Sigmoid colon (tissue), 7 donors: ENCODE measurements around the gene MSH4. TPM values are rescaled to one million over a fixed set of nuclear protein-coding genes. Genes with fewer than 3 reads are reported as not detected.

ENCODE experiments used
- DNase-seq: peaks from one replicate; pipeline ENCODE4 v3.0.0-alpha.2; 2019
- H3K27ac ChIP-seq, 4 donors: fragments of 200-600 bp; sonication (generic); one replicate each; pipeline ENCODE4 v1.5.1; 2016 to 2019; ENCODE audit warnings: mild to moderate bottlenecking in 1 of 4
- H3K27me3 ChIP-seq, 3 donors: fragments of 200-600 bp; sonication (generic); one replicate each; pipeline ENCODE4 v1.5.1; 2019; ENCODE audit warnings: mild to moderate bottlenecking in 1 of 3
- H3K36me3 ChIP-seq, 4 donors: fragments of 200-600 bp; sonication (generic); one replicate each; pipeline ENCODE4 v1.5.1; 2016 to 2019
- H3K4me1 ChIP-seq, 4 donors: fragments of 200-600 bp; sonication (generic); one replicate each; pipeline ENCODE4 v1.5.1; 2017 to 2019
- H3K4me3 ChIP-seq, 4 donors: fragments of 200-600 bp; sonication (generic); one replicate each; pipeline ENCODE4 v1.5.1; 2017 to 2019; ENCODE audit warnings: mild to moderate bottlenecking in 2 of 4, moderate library complexity in 1 of 4
- H3K9me3 ChIP-seq, 4 donors: fragments of 200-600 bp in 3 of 4; sonication (generic) in 3 of 4; one replicate each; pipeline versions ENCODE4 v1.5.1 to v1.6.1; 2013 to 2019
- CTCF ChIP-seq, 4 experiments: fragments of 450-650 bp in 3 of 4; fragments of 200-600 bp in 1 of 4; IDR thresholded peaks; one replicate each; pipeline ENCODE4 v1.5.1; 2016 to 2019; ENCODE audit warnings: antibody characterized with exemption in 4 of 4, mild to moderate bottlenecking in 3 of 4, moderate library complexity in 2 of 4
- EP300 ChIP-seq, 4 donors: sonication (generic); formaldehyde crosslinking; IDR thresholded peaks; one replicate each; pipeline ENCODE4 v1.6.1; 2017; ENCODE audit warnings: antibody characterized with exemption in 4 of 4
- POLR2A ChIP-seq, 2 donors: fragments of 450-650 bp; IDR thresholded peaks; one replicate each; pipeline ENCODE4 v1.6.1; 2016; ENCODE audit warnings: antibody characterized with exemption in 2 of 2, mild to moderate bottlenecking in 2 of 2, moderate library complexity in 2 of 2
- POLR2AphosphoS5 ChIP-seq, 4 donors: sonication (generic); formaldehyde crosslinking; IDR thresholded peaks; one replicate each; pipeline ENCODE4 v1.6.1; 2017; ENCODE audit warnings: antibody characterized with exemption in 4 of 4
- WGBS, 2 donors: extraction: QIAGEN DNeasy Blood & Tissue Kit; methylation state at CpG; one replicate each; pipeline ENCODE4 v1.1.7; 2013; 5-methylcytosine and 5-hydroxymethylcytosine counted together
- intact Hi-C: fragments of 100-400 bp; cut with DNase I; formaldehyde crosslinking; loops from one replicate; pipeline ENCODE4 v1.15.1; 2023
- polyA plus RNA-seq, 3 donors: library from polyadenylated mRNA; stranded (reverse); fragments of 200-250 nt; gene quantifications; one replicate each; pipeline ENCODE4 v1.2.3, GENCODE V29; 2013
- total RNA-seq, 4 donors: library from RNA; depleted of rRNA; stranded (reverse); fragments of >200 nt; gene quantifications; one replicate each; pipeline ENCODE4 v1.1.0, GENCODE V29; 2016
- donor health status: healthy with polysubstance abuse.
- donor health status: Bipolar disorder and iron deficiency.
- donor health status: healthy.

Gene MSH4
- total and polyA plus RNA-seq, 7 donors, result 0.07 to 0.71 (median 0.53) TPM; not detected in 3

GRCh38 chr1:75855734-75856133 is 59.1 kb downstream of the MSH4 start:
- no peak for TF ChIP-seq EP300 (IDR thresholded peaks at IDR 0.05)
- TF ChIP-seq CTCF (IDR thresholded peaks at IDR 0.05), result no peak
- TF ChIP-seq POLR2A (IDR thresholded peaks at IDR 0.05), result no peak
- no peak overlapping the region for H3K4me3 ChIP-seq
- no peak for DNase-seq
- H3K4me1 ChIP-seq, result no peaks in the 10 kb centered on the region
- H3K27me3 ChIP-seq, result no peaks in the 10 kb centered on the region
- no peaks in the 10 kb centered on the region for H3K9me3 ChIP-seq
- intact Hi-C loops, result no loop called here
- H3K27ac ChIP-seq, result no peak overlapping the region
- H3K36me3 ChIP-seq, result no peaks in the 10 kb centered on the region

GRCh38 chr1:75861831-75862230 is 65.1 kb downstream of the MSH4 start:
- no peak for DNase-seq
- intact Hi-C loops, result no loop called here
- TF ChIP-seq EP300 (IDR thresholded peaks at IDR 0.05) (no peak), CTCF (IDR thresholded peaks at IDR 0.05) (no peak), POLR2A (IDR thresholded peaks at IDR 0.05) (no peak), POLR2AphosphoS5 (IDR thresholded peaks at IDR 0.05) (no peak)
- H3K27ac ChIP-seq, result no peak overlapping the region
- no peaks in the 10 kb centered on the region for H3K27me3 ChIP-seq
- no peaks in the 10 kb centered on the region for H3K4me1 ChIP-seq
- no peak overlapping the region for H3K4me3 ChIP-seq
- H3K36me3 ChIP-seq, result no peaks in the 10 kb centered on the region
- 74 to 76% methylated on average over 6 of the region's 6 CpGs for WGBS, 2 donors
- H3K9me3 ChIP-seq, result no peaks in the 10 kb centered on the region

- Histone ChIP-seq H3K4me3 (no peak overlapping the region), H3K9me3 (no peaks in the 10 kb centered on the region), H3K27ac (no peak overlapping the region), H3K4me1 (no peaks in the 10 kb centered on the region), H3K27me3 (no peaks in the 10 kb centered on the region), H3K36me3 (no peaks in the 10 kb centered on the region)
- TF ChIP-seq CTCF (IDR thresholded peaks at IDR 0.05), result no peak
- TF ChIP-seq EP300 (IDR thresholded peaks at IDR 0.05), result no peak
- WGBS, 2 donors, result 26 to 60% methylated on average over 1 of the region's 1 CpG
- DNase-seq, result no peak
- intact Hi-C loops, result no loop called here
Observed at GRCh38 chr1:75870951-75871350, 74.3 kb downstream of the MSH4 start.

DNA sequence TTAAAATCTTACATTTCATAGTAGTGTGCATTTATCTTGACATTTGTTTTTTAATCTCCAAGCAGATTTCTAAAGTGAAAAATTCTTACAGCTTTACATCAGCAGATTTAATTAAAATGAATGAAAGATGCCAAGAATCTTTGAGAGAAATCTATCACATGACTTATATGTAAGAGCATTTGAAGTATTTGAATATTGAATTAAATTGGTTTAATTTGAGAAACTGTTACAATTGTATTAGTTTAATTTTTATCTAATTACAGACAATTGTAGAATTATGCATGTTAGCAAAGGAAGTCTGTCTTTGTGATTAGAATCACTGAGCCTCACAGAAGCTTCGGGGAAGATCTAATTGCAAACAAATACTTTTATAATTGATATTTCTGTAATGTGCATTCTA is 83.3 kb downstream of the MSH4 start:
- no peaks in the 10 kb centered on the region for H3K9me3 ChIP-seq
- no peak overlapping the region for H3K27ac ChIP-seq
- no peak overlapping the region for H3K4me3 ChIP-seq
- no peaks in the 10 kb centered on the region for H3K36me3 ChIP-seq
- TF ChIP-seq POLR2AphosphoS5 (IDR thresholded peaks at IDR 0.05) (no peak), POLR2A (IDR thresholded peaks at IDR 0.05) (no peak), CTCF (IDR thresholded peaks at IDR 0.05) (no peak), EP300 (IDR thresholded peaks at IDR 0.05) (no peak)
- WGBS, 2 donors, result 84 to 88% methylated on average over 1 of the region's 1 CpG
- intact Hi-C loops, result no loop called here
- no peak for DNase-seq
- H3K27me3 ChIP-seq, result no peaks in the 10 kb centered on the region
- H3K4me1 ChIP-seq, result no peaks in the 10 kb centered on the region

DNA sequence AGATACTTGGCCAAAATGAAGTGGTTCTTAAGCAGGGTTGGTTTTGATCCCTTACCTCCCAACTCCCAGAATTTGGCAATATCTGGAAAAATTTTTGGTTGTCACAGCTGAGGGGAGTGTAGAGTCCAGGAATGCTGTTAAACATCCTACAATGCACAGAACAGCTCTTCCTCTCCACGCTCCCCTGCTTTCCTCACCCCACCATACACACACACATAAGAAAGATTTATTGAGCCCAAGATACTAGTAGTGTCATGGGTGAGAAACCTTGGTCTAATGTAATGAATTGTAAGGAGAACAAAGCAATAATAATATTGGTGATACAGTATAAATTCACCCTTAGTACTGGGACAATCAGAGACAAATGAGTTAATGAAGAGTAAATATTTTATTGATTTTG is 87.8 kb downstream of the MSH4 start:
- H3K27ac ChIP-seq, result no peak overlapping the region
- no peaks in the 10 kb centered on the region for H3K36me3 ChIP-seq
- TF ChIP-seq POLR2AphosphoS5 (IDR thresholded peaks at IDR 0.05) (no peak), POLR2A (IDR thresholded peaks at IDR 0.05) (no peak), EP300 (IDR thresholded peaks at IDR 0.05) (no peak), CTCF (IDR thresholded peaks at IDR 0.05) (no peak)
- 71 to 77% methylated on average over 1 of the region's 1 CpG for WGBS, 2 donors
- no peaks in the 10 kb centered on the region for H3K27me3 ChIP-seq
- H3K9me3 ChIP-seq, result no peaks in the 10 kb centered on the region
- intact Hi-C loops, result no loop called here
- no peaks in the 10 kb centered on the region for H3K4me1 ChIP-seq
- no peak overlapping the region for H3K4me3 ChIP-seq
- DNase-seq, result no peak
